WI38 (cell line): ENCODE data around the gene ASB6.
A peak's percentile ranks its signal among the peaks of the same experiment; 100 is the strongest.

Experiments used
- H3K4me3 ChIP-seq: 2 replicates; pipeline ENCODE4 v1.5.1; 2011; ENCODE audit warnings: low read depth, mild to moderate bottlenecking, control low read depth, low read length
- TF ChIP-seq, protein P1 (sequence below): IDR thresholded peaks from 2 replicates; pipeline ENCODE4 v1.5.1; 2012; ENCODE audit warnings: low read depth, mild to moderate bottlenecking, control low read depth, low read length

ASB6 gene

DNA sequence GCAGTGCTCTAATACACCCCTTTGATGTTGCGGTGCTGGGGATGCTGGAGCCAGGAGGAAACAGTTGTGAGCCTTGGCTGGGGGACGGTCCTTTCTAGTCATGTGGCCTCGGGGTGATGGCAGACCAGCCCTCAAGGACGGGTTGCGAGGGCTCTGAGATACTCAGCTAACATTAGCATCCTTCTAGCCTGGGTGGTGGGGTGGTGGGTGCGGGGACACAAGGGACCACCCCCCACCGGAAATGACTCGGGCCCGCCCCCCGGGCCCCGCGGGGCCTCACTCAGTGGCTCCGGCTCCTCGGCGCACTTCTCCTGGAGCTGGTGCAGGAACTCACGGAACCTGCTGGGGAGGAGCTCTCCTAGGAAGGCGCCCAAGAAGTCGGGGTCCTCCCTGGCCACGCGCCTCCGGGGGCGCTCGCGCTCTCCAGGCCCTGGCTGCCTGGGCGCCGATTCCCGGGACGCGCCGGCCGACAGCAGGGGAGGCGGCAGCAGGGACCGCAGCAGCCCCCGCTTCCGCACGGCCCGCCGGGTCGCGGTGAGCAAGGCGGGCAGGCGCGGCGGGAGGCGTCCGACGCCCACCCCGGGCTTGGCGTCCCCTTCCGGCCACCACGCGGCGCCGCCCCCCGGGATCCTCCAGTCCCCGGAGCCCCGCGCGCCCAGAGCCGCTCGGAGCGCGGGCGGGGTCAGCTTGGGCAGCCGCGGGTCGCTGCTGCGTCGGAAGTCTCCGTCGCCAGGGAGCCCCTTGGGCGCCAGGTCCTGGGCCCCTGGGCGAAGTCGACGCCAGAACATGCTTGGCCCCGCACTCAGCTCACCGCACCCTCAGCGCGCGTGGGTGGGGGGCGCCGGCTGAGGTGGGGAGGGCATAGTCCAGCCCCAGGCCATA lies 21.9 kb downstream of the ASB6 start:
- peak overlapping the region; percentile 57 for H3K4me3 ChIP-seq
- TF ChIP-seq, protein P1, sequence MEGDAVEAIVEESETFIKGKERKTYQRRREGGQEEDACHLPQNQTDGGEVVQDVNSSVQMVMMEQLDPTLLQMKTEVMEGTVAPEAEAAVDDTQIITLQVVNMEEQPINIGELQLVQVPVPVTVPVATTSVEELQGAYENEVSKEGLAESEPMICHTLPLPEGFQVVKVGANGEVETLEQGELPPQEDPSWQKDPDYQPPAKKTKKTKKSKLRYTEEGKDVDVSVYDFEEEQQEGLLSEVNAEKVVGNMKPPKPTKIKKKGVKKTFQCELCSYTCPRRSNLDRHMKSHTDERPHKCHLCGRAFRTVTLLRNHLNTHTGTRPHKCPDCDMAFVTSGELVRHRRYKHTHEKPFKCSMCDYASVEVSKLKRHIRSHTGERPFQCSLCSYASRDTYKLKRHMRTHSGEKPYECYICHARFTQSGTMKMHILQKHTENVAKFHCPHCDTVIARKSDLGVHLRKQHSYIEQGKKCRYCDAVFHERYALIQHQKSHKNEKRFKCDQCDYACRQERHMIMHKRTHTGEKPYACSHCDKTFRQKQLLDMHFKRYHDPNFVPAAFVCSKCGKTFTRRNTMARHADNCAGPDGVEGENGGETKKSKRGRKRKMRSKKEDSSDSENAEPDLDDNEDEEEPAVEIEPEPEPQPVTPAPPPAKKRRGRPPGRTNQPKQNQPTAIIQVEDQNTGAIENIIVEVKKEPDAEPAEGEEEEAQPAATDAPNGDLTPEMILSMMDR: no peak

DNA sequence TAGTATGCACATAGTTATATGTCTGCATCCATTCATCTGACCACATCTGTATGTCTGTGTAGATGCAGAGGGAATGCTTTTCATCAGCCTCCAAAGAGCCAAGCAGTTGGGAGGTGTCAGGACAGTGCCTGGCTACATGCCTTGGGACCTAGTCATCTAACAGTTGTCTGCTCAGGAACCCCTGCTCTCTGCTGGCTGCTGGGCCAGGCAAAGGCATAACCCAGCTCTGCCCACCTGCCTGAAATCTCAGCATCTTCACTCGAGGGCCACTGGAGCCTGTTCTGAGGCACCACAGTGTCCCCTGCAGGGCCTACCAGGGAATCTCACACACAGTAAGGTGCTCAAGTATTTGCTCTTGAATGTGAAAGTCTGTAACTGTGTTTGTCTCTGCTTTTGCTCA lies 24.8 kb downstream of the ASB6 start:
- H3K4me3 ChIP-seq: no peak overlapping the region
- TF ChIP-seq, protein P1: peak; percentile 67

DNA sequence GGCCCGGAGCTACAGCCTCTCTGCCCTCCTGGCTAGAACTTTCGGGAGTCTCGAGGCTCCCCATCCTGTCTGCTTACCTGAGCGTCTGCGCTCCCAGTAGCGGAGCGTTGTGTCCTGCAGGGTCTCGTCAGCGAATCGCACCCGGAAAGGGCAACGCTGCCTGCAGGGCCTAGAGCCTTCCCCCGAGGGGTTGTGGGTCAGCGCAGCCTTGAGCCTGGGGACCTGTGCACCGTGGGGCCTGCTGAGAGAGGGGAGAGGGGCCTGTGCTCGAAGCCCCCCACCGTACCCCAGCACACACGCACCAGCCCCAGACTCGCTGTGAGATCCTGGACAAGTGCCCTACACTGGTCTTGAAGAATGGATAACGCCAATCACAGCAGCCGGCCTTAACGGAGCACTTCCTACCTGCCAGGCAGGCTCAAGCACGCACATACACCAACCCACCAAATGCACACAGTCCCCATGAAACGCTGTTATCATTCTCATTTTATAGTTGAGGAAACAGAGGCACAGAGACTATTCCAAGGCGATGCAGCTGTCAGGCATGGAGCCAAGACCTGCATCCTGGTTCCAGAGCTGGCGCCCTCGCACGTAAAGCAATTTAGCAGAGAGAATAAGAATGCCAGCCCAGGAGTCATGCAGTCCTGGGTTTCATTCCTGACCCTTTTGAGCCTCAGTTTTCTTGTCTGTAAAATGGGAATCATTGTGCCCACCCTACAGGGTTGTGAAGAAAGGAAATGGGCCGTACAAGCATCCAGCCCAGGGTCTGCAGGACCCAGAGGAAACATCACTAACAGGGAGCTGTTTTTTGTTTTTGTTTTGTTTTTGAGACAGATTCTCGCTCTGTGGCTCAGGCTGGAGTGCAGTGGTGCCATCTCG lies 26.3 kb downstream of the ASB6 start:
- no peak overlapping the region for H3K4me3 ChIP-seq
- TF ChIP-seq, protein P1: no peak

DNA sequence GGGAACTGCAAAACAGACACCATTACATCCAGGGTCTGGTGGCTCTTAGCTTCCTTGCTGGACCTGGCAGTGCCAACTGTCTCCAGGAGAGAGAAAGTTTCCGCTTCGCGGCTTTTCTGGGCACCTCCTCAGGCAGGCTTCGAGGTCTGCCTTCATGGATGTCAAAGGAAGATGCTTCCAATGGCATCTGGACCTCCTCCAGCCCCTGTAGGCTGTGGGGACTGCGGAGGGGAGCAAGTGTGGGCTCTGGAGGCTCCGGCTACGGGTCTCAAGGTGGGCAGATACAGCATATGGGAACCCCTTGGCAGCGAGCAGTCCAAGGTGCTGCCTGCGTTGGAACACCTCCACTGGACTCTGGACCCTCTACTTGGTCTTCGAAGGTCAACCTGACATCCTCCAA lies 27.0 kb downstream of the ASB6 start:
- H3K4me3 ChIP-seq: no peak overlapping the region
- TF ChIP-seq, protein P1: no peak

DNA sequence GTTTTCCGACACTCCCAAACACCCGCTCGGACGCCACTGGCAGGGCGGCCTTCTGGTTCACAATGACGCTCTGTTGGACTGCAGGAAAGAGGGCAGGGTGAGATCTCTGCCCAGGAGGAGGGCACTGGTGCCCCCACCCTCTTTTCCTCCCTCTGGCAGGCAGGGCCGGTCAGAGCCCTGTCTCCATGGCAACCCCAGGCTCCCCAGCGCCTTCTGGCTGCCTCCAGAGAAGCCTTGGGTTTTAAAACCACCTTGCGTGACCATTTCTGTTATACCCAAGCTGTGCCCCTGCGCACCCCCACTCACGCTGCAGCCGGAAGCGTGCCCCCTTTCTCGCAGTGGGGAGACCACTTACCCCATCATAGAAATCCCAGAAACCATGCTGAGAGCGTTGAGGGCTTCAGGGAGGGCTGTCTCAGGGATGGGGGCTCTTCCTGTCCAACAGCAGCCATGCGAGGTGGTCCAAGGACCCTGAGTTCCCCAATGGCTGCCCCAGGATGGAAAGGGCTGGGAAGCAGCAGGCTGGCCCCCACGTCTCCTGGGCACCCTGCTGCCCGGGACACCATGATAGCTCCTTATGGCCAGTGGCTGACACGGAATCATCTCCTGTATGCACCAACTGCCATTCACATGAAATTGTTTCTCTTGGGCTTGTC lies 28.3 kb downstream of the ASB6 start:
- TF ChIP-seq, protein P1: no peak
- H3K4me3 ChIP-seq: no peak overlapping the region

DNA sequence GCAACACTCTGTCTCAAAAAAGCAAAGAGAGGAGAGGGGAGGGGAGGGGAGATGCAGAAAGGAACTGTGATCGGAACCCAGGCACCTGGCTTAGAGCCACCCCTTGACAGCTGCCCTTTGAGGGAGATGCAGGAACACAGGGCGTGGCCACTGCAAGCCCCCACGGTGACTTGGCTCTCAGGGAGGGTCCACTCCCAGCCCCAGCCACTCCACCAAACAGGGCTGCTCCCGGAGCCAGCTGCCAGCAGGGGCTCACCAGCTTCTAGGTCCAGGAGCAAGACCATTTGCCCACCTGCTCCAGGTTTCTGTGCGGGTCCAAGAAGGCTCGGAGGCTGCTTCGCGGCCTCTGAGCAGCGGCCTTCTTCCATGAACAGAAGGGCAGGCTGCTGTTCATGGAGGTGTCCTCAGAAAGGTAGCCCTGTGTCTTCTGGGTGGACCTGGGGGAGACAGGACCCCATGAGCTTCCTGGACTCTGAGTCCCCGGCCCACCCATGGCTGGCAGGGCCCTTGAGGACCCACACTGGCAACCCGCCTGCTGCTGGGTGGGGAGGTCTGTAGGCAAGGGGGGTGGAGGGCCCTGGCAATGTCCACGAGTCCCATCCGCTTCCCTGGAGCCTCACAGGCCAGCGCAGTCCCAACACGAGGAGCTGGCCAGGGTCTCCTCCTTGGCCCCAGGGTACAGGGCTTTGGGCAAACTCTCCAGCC lies 29.0 kb downstream of the ASB6 start:
- H3K4me3 ChIP-seq: no peak overlapping the region
- TF ChIP-seq, protein P1: no peak
